ENCODE results near the gene KRTAP4-9. TPM values are rescaled to one million over a fixed set of nuclear protein-coding genes. Genes with fewer than 3 reads are reported as not detected.

The KRTAP4-9 gene
- total and polyA plus RNA-seq, 9 of the 15 experiments (the other 6 are each of a cell fraction or from before 2014, with no cell fraction given): not detected

DNA sequence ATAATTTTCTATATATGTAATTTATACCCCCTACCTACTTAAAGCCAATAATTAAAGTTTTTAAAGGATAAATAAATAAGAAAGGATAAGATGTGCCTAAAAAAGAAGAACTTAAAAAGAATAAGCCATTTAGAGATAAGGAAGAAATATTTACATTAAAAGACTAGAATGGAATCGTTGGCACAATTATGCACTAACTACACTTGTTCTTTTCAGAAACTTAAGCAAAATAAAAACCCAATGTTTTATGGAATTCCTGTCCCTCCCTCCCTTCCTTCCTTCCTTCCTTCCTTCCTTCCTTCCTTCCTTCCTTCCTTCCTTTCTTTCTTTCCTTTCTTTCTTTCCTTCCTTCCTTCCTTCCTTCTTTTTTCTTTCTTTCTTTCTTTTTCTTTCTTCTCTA lies 39.7 kb downstream of the KRTAP4-9 start:
- no peak for ATAC-seq
- POLR2A ChIA-PET: no interaction called here
- no peak overlapping the region for H3K4me3 ChIP-seq
- no peaks in the 10 kb centered on the region for H3K9me3 ChIP-seq (replicated peaks; ENCODE audit: control insufficient read depth, insufficient read depth, low read depth, low read length)
- H3K27ac ChIP-seq (ENCODE audit: extremely low read depth, low read depth, low read length): no peak overlapping the region
- WGBS (ENCODE audit: insufficient coverage, low coverage, missing lambda C conversion rate): 0% methylated on average over 1 of the region's 1 CpG
- in situ Hi-C loops (cut with MboI): no loop called here
- no peak overlapping the region for H3K4me2 ChIP-seq (ENCODE audit: insufficient read depth, low read length)
- CTCF ChIA-PET (ENCODE audit: low intra/inter-chr PET ratio): no interaction called here
- no peaks in the 10 kb centered on the region for H4K20me1 ChIP-seq (replicated peaks; ENCODE audit: control insufficient read depth, insufficient read depth, low read length)
- no peak for DNase-seq (ENCODE audit: extremely low read depth in 1 of 4, low spot score in 3 of 4)
- H3K4me1 ChIP-seq (replicated peaks in 1 of 2; ENCODE audit: control insufficient read depth in 2 of 2, insufficient read depth in 2 of 2, low read length in 2 of 2): no peaks in the 10 kb centered on the region
- H3K36me3 ChIP-seq (ENCODE audit: control insufficient read depth, insufficient read depth, low read length): no peaks in the 10 kb centered on the region
- H2AFZ ChIP-seq (ENCODE audit: low read depth, low read length): no peak overlapping the region
- intact Hi-C loops (cut with micrococcal nuclease): no loop called here
- BruUV-seq (replicated peaks): no TSS peak
- no peaks in the 10 kb centered on the region for H3K79me2 ChIP-seq (ENCODE audit: control insufficient read depth, insufficient read depth, low read length)
- TF ChIP-seq U2AF1 (optimal IDR thresholded peaks at IDR 0.05; ENCODE audit: low read depth, low read length) (peak; percentile 32), PRPF4 (IDR thresholded peaks at IDR 0.05; ENCODE audit: insufficient read depth, low read depth, low read length, poor library complexity, severe bottlenecking) (no peak)
- no peaks in the 10 kb centered on the region for H3K27me3 ChIP-seq (ENCODE audit: control insufficient read depth in 2 of 2, insufficient read depth in 2 of 2, low read length in 2 of 2)
- FAIRE-seq: no peak
- H3K9ac ChIP-seq (ENCODE audit: insufficient read depth in 1 of 2, low read depth in 2 of 2, low read length in 2 of 2): no peak overlapping the region
- no peaks in the 10 kb centered on the region for H3K9me1 ChIP-seq (ENCODE audit: control insufficient read depth, insufficient read depth, low read length)

DNA sequence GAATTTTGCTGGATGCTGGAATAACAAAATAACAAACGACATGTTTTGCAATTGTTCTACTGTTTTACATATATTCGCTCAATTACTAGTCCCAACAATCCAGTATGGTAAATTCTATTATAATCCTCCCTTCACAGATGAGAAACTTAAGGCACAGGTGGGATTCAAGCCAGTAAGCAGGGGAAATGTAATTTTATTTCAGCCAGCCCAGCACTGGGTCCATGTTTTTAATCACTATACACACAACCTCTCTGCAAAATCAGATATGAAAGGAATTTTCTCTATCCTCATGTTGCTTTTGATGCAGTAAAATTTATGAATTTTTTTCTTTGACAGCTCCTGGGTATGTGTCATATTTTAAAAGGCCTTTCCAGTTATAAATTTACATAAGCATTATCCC lies 40.1 kb downstream of the KRTAP4-9 start:
- in situ Hi-C loops (cut with MboI) (no loop called here), intact Hi-C loops (cut with micrococcal nuclease) (no loop called here)
- H3K36me3 ChIP-seq (ENCODE audit: control insufficient read depth, insufficient read depth, low read length): no peaks in the 10 kb centered on the region
- POLR2A ChIA-PET: no interaction called here
- no peaks in the 10 kb centered on the region for H3K79me2 ChIP-seq (ENCODE audit: control insufficient read depth, insufficient read depth, low read length)
- 0% methylated on average over 2 of the region's 2 CpGs for WGBS (ENCODE audit: insufficient coverage, low coverage, missing lambda C conversion rate)
- H3K27me3 ChIP-seq (ENCODE audit: control insufficient read depth in 2 of 2, insufficient read depth in 2 of 2, low read length in 2 of 2): no peaks in the 10 kb centered on the region
- H3K27ac ChIP-seq (ENCODE audit: extremely low read depth, low read depth, low read length): no peak overlapping the region
- no TSS peak for BruUV-seq (replicated peaks)
- no peak overlapping the region for H3K9ac ChIP-seq (ENCODE audit: insufficient read depth in 1 of 2, low read depth in 2 of 2, low read length in 2 of 2)
- no peaks in the 10 kb centered on the region for H3K9me3 ChIP-seq (replicated peaks; ENCODE audit: control insufficient read depth, insufficient read depth, low read depth, low read length)
- CTCF ChIA-PET (ENCODE audit: low intra/inter-chr PET ratio): no interaction called here
- no peak for DNase-seq (ENCODE audit: extremely low read depth in 1 of 4, low spot score in 3 of 4)
- H4K20me1 ChIP-seq (replicated peaks; ENCODE audit: control insufficient read depth, insufficient read depth, low read length): no peaks in the 10 kb centered on the region
- H3K9me1 ChIP-seq (ENCODE audit: control insufficient read depth, insufficient read depth, low read length): no peaks in the 10 kb centered on the region
- H3K4me2 ChIP-seq (ENCODE audit: insufficient read depth, low read length): no peak overlapping the region
- no peak overlapping the region for H3K4me3 ChIP-seq
- ATAC-seq: no peak
- H2AFZ ChIP-seq (ENCODE audit: low read depth, low read length): no peak overlapping the region
- no peaks in the 10 kb centered on the region for H3K4me1 ChIP-seq (replicated peaks in 1 of 2; ENCODE audit: control insufficient read depth in 2 of 2, insufficient read depth in 2 of 2, low read length in 2 of 2)
- FAIRE-seq: no peak
- TF ChIP-seq ZFP30 (CRISPR knock-in tag; IDR thresholded peaks at IDR 0.05; ENCODE audit: borderline replicate concordance) (no peak), MCM7 (IDR thresholded peaks at IDR 0.05) (no peak), NONO (IDR thresholded peaks at IDR 0.05; ENCODE audit: low read depth in 2 of 2, low read length in 1 of 2) (no peak), KLF16 (IDR thresholded peaks at IDR 0.05) (no peak), SRSF7 (optimal IDR thresholded peaks at IDR 0.05; ENCODE audit: low read depth, low read length) (no peak), MEF2A (IDR thresholded peaks at IDR 0.05; ENCODE audit: control insufficient read depth, low read depth, low read length) (no peak), ATF4 (CRISPR knock-in tag; IDR thresholded peaks at IDR 0.05) (no peak), MYC (IDR thresholded peaks at IDR 0.05; ENCODE audit: low read depth, low read length) (no peak), MYC (CRISPR knock-in tag; IDR thresholded peaks at IDR 0.05; ENCODE audit: borderline replicate concordance, low read depth) (no peak), NR4A1 (CRISPR knock-in tag; IDR thresholded peaks at IDR 0.05) (no peak), NR4A1 (tag; IDR thresholded peaks at IDR 0.05) (no peak), YBX1 (IDR thresholded peaks at IDR 0.05) (no peak), PYGO2 (tag; IDR thresholded peaks at IDR 0.05) (no peak), NBN (IDR thresholded peaks at IDR 0.05; ENCODE audit: low read depth) (no peak), MYBL2 (IDR thresholded peaks at IDR 0.05; ENCODE audit: low read depth) (no peak), MYBL2 (CRISPR knock-in tag; IDR thresholded peaks at IDR 0.05; ENCODE audit: borderline replicate concordance) (no peak), RHOXF2B (CRISPR knock-in tag; conservative IDR thresholded peaks at IDR 0.05) (no peak)
